Right lobe of liver (tissue), 6 donors: ENCODE results near the gene CNTNAP4. TPM values are rescaled to one million over a fixed set of nuclear protein-coding genes. Genes with fewer than 3 reads are reported as not detected.

Source experiments
- ATAC-seq, 4 donors: fragments of 200-7000 bp; cut with Tn5 transposase; one replicate each; pipeline ENCODE4 v1.9.1; 2020; ENCODE audit warnings: mild to moderate bottlenecking in 4 of 4, moderate library complexity in 4 of 4
- DNase-seq, 3 donors: peaks; one replicate each; pipeline ENCODE4 v3.0.0-alpha.2; 2020
- H3K27ac ChIP-seq, 3 donors: fragments of 200-600 bp; one replicate each; pipeline ENCODE4 v1.8.0; 2022
- H3K27me3 ChIP-seq, 2 donors: fragments of 200-600 bp; one replicate each; pipeline ENCODE4 v1.8.0; 2022
- H3K36me3 ChIP-seq, 4 donors: fragments of 200-600 bp; sonication (generic) in 1 of 4; one replicate each; pipeline versions ENCODE4 v1.5.1 to v1.8.0; 2017 to 2022; ENCODE audit warnings: control low read depth in 1 of 4
- H3K4me1 ChIP-seq, 4 donors: fragments of 200-600 bp; sonication (generic) in 1 of 4; one replicate each; pipeline versions ENCODE4 v1.5.1 to v1.8.0; 2017 to 2022; ENCODE audit warnings: control low read depth in 1 of 4
- H3K4me3 ChIP-seq, 3 donors: fragments of 200-600 bp; one replicate each; pipeline ENCODE4 v1.8.0; 2022
- H3K9me3 ChIP-seq, 4 donors: fragments of 200-600 bp; sonication (generic) in 1 of 4; one replicate each; pipeline versions ENCODE4 v1.5.1 to v1.8.0; 2017 to 2022; ENCODE audit warnings: control low read depth in 1 of 4
- POLR2A ChIP-seq: fragments of 450-650 bp; IDR thresholded peaks from one replicate; pipeline ENCODE4 v1.6.1; 2017; ENCODE audit warnings: antibody characterized with exemption, mild to moderate bottlenecking
- WGBS: methylation state at CpG from one replicate; pipeline ENCODE4 v1.1.6; 2018; ENCODE audit warnings: low coverage, low lambda C conversion rate; ENCODE audit not compliant: insufficient coverage; ENCODE audit errors: missing lambda C conversion rate; 5-methylcytosine and 5-hydroxymethylcytosine counted together
- intact Hi-C, 2 donors: fragments of 100-400 bp; cut with DNase I; formaldehyde crosslinking; loops; one replicate each; pipeline versions ENCODE4 v1.11.2 to v1.14.1; 2022
- total RNA-seq, 6 experiments: library from RNA; depleted of rRNA in 2 of 6; stranded (reverse); fragments of >200 nt in 2 of 6; fragmentation: NEBNext Ultra II Directional in 3 of 6; extraction: Animal tissue kit (Norgen Biotek cat#: 25700) in 3 of 6; gene quantifications; one replicate each; pipeline versions ENCODE4 v1.1.0 to v1.2.4, GENCODE V29; 2016 to 2023
- TF ChIP-seq, protein P1 (sequence below), 4 donors: fragments of 200-600 bp in 3 of 4; fragments of 450-650 bp in 1 of 4; IDR thresholded peaks; one replicate each; pipeline versions ENCODE4 v1.5.1 to v1.8.0; 2016 to 2022; ENCODE audit warnings: antibody characterized with exemption in 4 of 4, mild to moderate bottlenecking in 2 of 4
- donor health status: DM: no; HTN: yes; CAD: no.
- donor health status: DM: no; HTN: no; CAD: no.
- donor health status: DM: no; HTN: no; CAD: no.
- donor health status: DM: no; HTN: yes; CAD: no.
- donor health status: DM: no; HTN: yes; CAD: no.

Gene CNTNAP4
- total RNA-seq, 6 experiments from 2014 or later = not detected

DNA sequence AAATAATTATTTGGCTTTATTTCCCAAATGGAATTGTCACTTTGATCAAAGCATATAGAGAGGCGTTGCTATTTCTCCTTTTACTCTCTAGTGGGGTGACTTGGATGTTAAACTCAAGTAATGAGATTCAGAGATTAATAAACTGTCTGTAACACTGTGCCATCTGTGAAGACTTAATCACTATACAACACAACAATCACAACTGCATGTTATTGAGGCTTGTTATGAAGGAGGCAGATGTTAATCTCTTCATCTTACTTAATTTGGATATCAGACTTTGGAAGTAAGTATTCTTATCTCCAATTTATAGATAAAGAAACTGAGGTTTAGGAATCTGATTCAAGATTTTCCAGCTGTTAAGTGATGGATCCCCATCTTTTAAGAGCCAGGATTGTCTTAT, 132.5 kb downstream of the CNTNAP4 start:
- ATAC-seq (no peak), DNase-seq (no peak)
- no peak overlapping the region for H3K4me3 ChIP-seq
- no peaks in the 10 kb centered on the region for H3K36me3 ChIP-seq
- TF ChIP-seq, protein P1, sequence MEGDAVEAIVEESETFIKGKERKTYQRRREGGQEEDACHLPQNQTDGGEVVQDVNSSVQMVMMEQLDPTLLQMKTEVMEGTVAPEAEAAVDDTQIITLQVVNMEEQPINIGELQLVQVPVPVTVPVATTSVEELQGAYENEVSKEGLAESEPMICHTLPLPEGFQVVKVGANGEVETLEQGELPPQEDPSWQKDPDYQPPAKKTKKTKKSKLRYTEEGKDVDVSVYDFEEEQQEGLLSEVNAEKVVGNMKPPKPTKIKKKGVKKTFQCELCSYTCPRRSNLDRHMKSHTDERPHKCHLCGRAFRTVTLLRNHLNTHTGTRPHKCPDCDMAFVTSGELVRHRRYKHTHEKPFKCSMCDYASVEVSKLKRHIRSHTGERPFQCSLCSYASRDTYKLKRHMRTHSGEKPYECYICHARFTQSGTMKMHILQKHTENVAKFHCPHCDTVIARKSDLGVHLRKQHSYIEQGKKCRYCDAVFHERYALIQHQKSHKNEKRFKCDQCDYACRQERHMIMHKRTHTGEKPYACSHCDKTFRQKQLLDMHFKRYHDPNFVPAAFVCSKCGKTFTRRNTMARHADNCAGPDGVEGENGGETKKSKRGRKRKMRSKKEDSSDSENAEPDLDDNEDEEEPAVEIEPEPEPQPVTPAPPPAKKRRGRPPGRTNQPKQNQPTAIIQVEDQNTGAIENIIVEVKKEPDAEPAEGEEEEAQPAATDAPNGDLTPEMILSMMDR (IDR thresholded peaks at IDR 0.05) = no peak
- no peak for TF ChIP-seq POLR2A
- no peak overlapping the region for H3K27ac ChIP-seq
- intact Hi-C loops = no loop called here
- no peaks in the 10 kb centered on the region for H3K27me3 ChIP-seq
- H3K4me1 ChIP-seq = no peaks in the 10 kb centered on the region
- 46% methylated on average over 1 of the region's 1 CpG for WGBS
- no peaks in the 10 kb centered on the region for H3K9me3 ChIP-seq

GRCh38 chr16:76421571-76421970, 144.4 kb downstream of the CNTNAP4 start:
- Histone ChIP-seq H3K4me3 (no peak overlapping the region), H3K9me3 (no peaks in the 10 kb centered on the region), H3K27me3 (no peaks in the 10 kb centered on the region), H3K36me3 (no peaks in the 10 kb centered on the region), H3K27ac (no peak overlapping the region), H3K4me1 (no peaks in the 10 kb centered on the region)
- intact Hi-C loops = no loop called here
- DNase-seq (no peak), ATAC-seq (no peak)
- TF ChIP-seq, protein P1 (IDR thresholded peaks at IDR 0.05) = no peak
- TF ChIP-seq POLR2A = no peak
- 70% methylated on average over 2 of the region's 2 CpGs for WGBS

- no peaks in the 10 kb centered on the region for H3K27me3 ChIP-seq
- H3K27ac ChIP-seq = no peak overlapping the region
- no peak for TF ChIP-seq POLR2A
- TF ChIP-seq, protein P1 (IDR thresholded peaks at IDR 0.05) = no peak
- peaks cover 0 to 4% (median 3%) of the 10 kb centered on the region in 4 donors for H3K4me1 ChIP-seq
- peak; percentile 52 to 81 (median 71) for DNase-seq
- H3K4me3 ChIP-seq = peak overlapping the region in 1 of 3 donors; percentile 0
- 20% methylated on average over 5 of the region's 5 CpGs for WGBS
- no peaks in the 10 kb centered on the region for H3K9me3 ChIP-seq
- peak; percentile 99 to 100 (median 99) for ATAC-seq
- intact Hi-C loops = no loop called here
- H3K36me3 ChIP-seq = no peaks in the 10 kb centered on the region
Measured at GRCh38 chr16:76428858-76429257, 151.7 kb downstream of the CNTNAP4 start.

- intact Hi-C loops = no loop called here
- no peak for ATAC-seq
- WGBS = 68% methylated on average over 3 of the region's 3 CpGs
- no peaks in the 10 kb centered on the region for H3K27me3 ChIP-seq
- no peaks in the 10 kb centered on the region for H3K36me3 ChIP-seq
- DNase-seq = no peak
- no peaks in the 10 kb centered on the region for H3K4me1 ChIP-seq
- TF ChIP-seq, protein P1 (IDR thresholded peaks at IDR 0.05) = no peak
- no peak for TF ChIP-seq POLR2A
- H3K27ac ChIP-seq = no peak overlapping the region
- H3K9me3 ChIP-seq = no peaks in the 10 kb centered on the region
- no peak overlapping the region for H3K4me3 ChIP-seq
Measured at GRCh38 chr16:76441391-76441790, 164.2 kb downstream of the CNTNAP4 start.

- no peak overlapping the region for H3K4me3 ChIP-seq
- DNase-seq (no peak), ATAC-seq (no peak)
- no peak for TF ChIP-seq POLR2A
- TF ChIP-seq, protein P1 (IDR thresholded peaks at IDR 0.05) = no peak
- WGBS = 60% methylated on average over 3 of the region's 3 CpGs
- H3K9me3 ChIP-seq = no peaks in the 10 kb centered on the region
- no peak overlapping the region for H3K27ac ChIP-seq
- intact Hi-C loops = no loop called here
- no peaks in the 10 kb centered on the region for H3K36me3 ChIP-seq
- H3K27me3 ChIP-seq = no peaks in the 10 kb centered on the region
- no peaks in the 10 kb centered on the region for H3K4me1 ChIP-seq
Measured at GRCh38 chr16:76441876-76442275, 164.7 kb downstream of the CNTNAP4 start.
